K562 (cell line): ENCODE results near the gene SYTL5. TPM values are rescaled to one million over a fixed set of nuclear protein-coding genes. Genes with fewer than 3 reads are reported as not detected.

Source experiments
- ATF7 ChIP-seq: fragments of 450-650 bp; IDR thresholded peaks from 2 replicates; pipeline ENCODE4 v1.7.1; 2014; ENCODE audit warnings: mild to moderate bottlenecking, moderate library complexity
- BACH1 ChIP-seq: fragments of 200-800 bp; sonication (Bioruptor generic); IDR thresholded peaks from 2 replicates; pipeline ENCODE4 v1.6.1; 2016; ENCODE audit warnings: missing genetic modification characterization, missing compliant biosample characterization
- CHCHD3 ChIP-seq: fragments of 250-450 bp; sonication (Bioruptor Pico); IDR thresholded peaks from 2 replicates; pipeline ENCODE4 v2.1.2; 2022; ENCODE audit warnings: mild to moderate bottlenecking
- DACH1 ChIP-seq: fragments of 450-650 bp; IDR thresholded peaks from 2 replicates; pipeline ENCODE4 v1.6.1; 2018; ENCODE audit not compliant: partially characterized antibody
- DMBX1 ChIP-seq: fragments of 250-450 bp; sonication (Bioruptor Pico); IDR thresholded peaks from 2 replicates; pipeline ENCODE4 v1.8.0; 2022; ENCODE audit warnings: inconsistent platforms, mild to moderate bottlenecking, moderate library complexity, borderline replicate concordance
- EP300 ChIP-seq: IDR thresholded peaks from 2 replicates; pipeline ENCODE4 v1.6.1; 2012; ENCODE audit warnings: low read length, improper control_type of control experiment
- HSF4 ChIP-seq: fragments of 250-450 bp; sonication (Bioruptor Pico); IDR thresholded peaks from 2 replicates; pipeline ENCODE4 v2.1.2; 2022; ENCODE audit warnings: mild to moderate bottlenecking, moderate library complexity, borderline replicate concordance
- ILF3 ChIP-seq: fragments of 450-650 bp; IDR thresholded peaks from 2 replicates; pipeline ENCODE4 v1.6.1; 2018; ENCODE audit warnings: antibody characterized with exemption, mild to moderate bottlenecking, moderate library complexity, borderline replicate concordance
- MECOM ChIP-seq: fragments of 250-450 bp; sonication (Bioruptor Pico); IDR thresholded peaks from 2 replicates; pipeline ENCODE4 v1.8.0; 2022; ENCODE audit warnings: inconsistent platforms
- NBN ChIP-seq: fragments of 450-650 bp; IDR thresholded peaks from 2 replicates; pipeline ENCODE4 v1.6.1; 2016; ENCODE audit warnings: low read depth, mild to moderate bottlenecking
- OTX1 ChIP-seq: fragments of 450-650 bp; formaldehyde crosslinking; IDR thresholded peaks from 2 replicates; pipeline ENCODE4 v1.4.0; 2022; ENCODE audit warnings: mild to moderate bottlenecking
- POLR2AphosphoS5 ChIP-seq: IDR thresholded peaks from 2 replicates; pipeline ENCODE4 v1.6.1; 2011; ENCODE audit warnings: mild to moderate bottlenecking, low read depth, low read length, moderate library complexity; ENCODE audit not compliant: control insufficient read depth, insufficient read depth
- SMC3 ChIP-seq: conservative IDR thresholded peaks from 2 replicates; pipeline ENCODE4 v1.6.1; 2011; ENCODE audit warnings: low read depth, low read length, improper control_type of control experiment; ENCODE audit not compliant: insufficient read depth
- TAL1 ChIP-seq: fragments of 450-650 bp; IDR thresholded peaks from 2 replicates; pipeline ENCODE4 v1.6.1; 2016; ENCODE audit warnings: mild to moderate bottlenecking
- WHSC1 ChIP-seq: IDR thresholded peaks from one replicate; pipeline ENCODE4 v1.6.1; 2012; ENCODE audit warnings: low read length, control low read depth, inconsistent platforms
- ZBTB1 ChIP-seq: sonication (generic); formaldehyde crosslinking; IDR thresholded peaks from 2 replicates; pipeline ENCODE4 v1.8.1; 2023; ENCODE audit warnings: missing genetic modification reagents, low read depth, mild to moderate bottlenecking, borderline replicate concordance
- ZKSCAN8 ChIP-seq: fragments of 200-800 bp; sonication (Bioruptor generic); IDR thresholded peaks from 2 replicates; pipeline ENCODE4 v1.6.1; 2016; ENCODE audit warnings: missing genetic modification characterization, missing compliant biosample characterization
- ZNF583 ChIP-seq: fragments of 250-450 bp; sonication (Bioruptor Pico); IDR thresholded peaks from 2 replicates; pipeline ENCODE4 v1.4.0; 2020
- ZSCAN29 ChIP-seq: fragments of 450-650 bp; IDR thresholded peaks from 2 replicates; pipeline ENCODE4 v1.6.1; 2017
- polyA plus RNA-seq, 8 experiments: library from polyadenylated mRNA; depleted of rRNA in 4 of 8; stranded (reverse) in 5 of 8; unstranded in 3 of 8; fragments of >200 nt; fragmentation: Nextera tagmentation in 2 of 8; fragmentation: Illumina TruSeq in 1 of 8; extraction: Ambion mirVana in 2 of 8; extraction: Trizol in 1 of 8; gene quantifications; 2 replicates each; pipeline versions ENCODE4 v1.2.1 to v1.2.3, GENCODE V29; 2011 to 2014; ENCODE audit warnings: inconsistent platforms in 1 of 8, missing spikeins in 1 of 8
- total RNA-seq, 7 experiments: library from RNA; depleted of rRNA in 6 of 7; stranded (reverse); fragments of >200 nt in 6 of 7; fragmentation: Illumina TruSeq in 2 of 7; extraction: Trizol in 2 of 7; gene quantifications; 2 replicates each; pipeline versions ENCODE4 v1.2.1 to v1.2.3, GENCODE V29; 2011 to 2021; ENCODE audit warnings: low replicate concordance in 1 of 7
- TF ChIP-seq, protein P1 (sequence below): fragments of 450-650 bp; formaldehyde crosslinking; IDR thresholded peaks from 2 replicates; pipeline ENCODE4 v1.4.0; 2020; ENCODE audit warnings: mild to moderate bottlenecking
- TF ChIP-seq, protein P2 (sequence below): fragments of 450-650 bp; IDR thresholded peaks from 2 replicates; pipeline ENCODE4 v1.6.1; 2014; ENCODE audit warnings: low read depth, mild to moderate bottlenecking, moderate library complexity, borderline replicate concordance
- TF ChIP-seq, protein P3 (sequence below), 2 experiments: fragments of 450-650 bp in 1 of 2; sonication (generic) in 1 of 2; formaldehyde crosslinking; conservative IDR thresholded peaks; 2 replicates each; pipeline versions ENCODE4 v1.4.0 to v1.8.1; 2020 to 2022; ENCODE audit warnings: mild to moderate bottlenecking in 1 of 2, missing genetic modification reagents in 1 of 2
- TF ChIP-seq, protein P4 (sequence below), 3 experiments: fragments of 200-800 bp in 1 of 3; fragments of 250-450 bp in 1 of 3; fragments of 450-650 bp in 1 of 3; sonication (Bioruptor Pico) in 1 of 3; sonication (Bioruptor generic) in 1 of 3; formaldehyde crosslinking in 1 of 3; IDR thresholded peaks; 2 replicates each; pipeline versions ENCODE4 v1.6.1 to v1.8.0; 2016 to 2022; ENCODE audit warnings: mild to moderate bottlenecking in 2 of 3, missing genetic modification characterization in 2 of 3, missing compliant biosample characterization in 1 of 3, moderate library complexity in 1 of 3

The SYTL5 gene
- total and polyA plus RNA-seq, 9 of the 15 experiments (the other 6 are each of a cell fraction or from before 2014, with no cell fraction given), result 0.01 to 0.25 (median 0.09) TPM

DNA sequence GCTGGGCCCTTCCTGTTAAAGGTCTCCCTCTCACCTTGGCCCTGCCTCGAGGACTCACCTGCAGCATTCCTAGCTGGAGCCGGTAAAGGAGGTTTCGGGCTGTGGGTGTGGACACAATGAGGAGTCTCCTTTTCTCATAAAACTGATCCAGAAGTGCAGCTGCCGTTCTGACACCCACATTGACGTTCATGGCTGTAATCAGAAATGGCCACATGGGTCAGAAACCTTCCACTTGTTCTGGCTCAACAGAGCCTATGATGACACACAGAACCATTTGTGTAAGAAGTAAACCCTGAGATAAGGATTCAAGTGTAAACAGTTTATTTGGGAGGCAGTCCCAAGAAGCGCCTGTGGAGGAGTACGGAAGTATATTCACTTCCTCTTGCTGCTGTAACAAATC, 150.5 kb downstream of the SYTL5 start (continued):
- TF ChIP-seq, protein P1, sequence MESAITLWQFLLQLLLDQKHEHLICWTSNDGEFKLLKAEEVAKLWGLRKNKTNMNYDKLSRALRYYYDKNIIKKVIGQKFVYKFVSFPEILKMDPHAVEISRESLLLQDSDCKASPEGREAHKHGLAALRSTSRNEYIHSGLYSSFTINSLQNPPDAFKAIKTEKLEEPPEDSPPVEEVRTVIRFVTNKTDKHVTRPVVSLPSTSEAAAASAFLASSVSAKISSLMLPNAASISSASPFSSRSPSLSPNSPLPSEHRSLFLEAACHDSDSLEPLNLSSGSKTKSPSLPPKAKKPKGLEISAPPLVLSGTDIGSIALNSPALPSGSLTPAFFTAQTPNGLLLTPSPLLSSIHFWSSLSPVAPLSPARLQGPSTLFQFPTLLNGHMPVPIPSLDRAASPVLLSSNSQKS (CRISPR knock-in tag), result no peak
- TF ChIP-seq DACH1 (no peak), SMC3 (no peak), TAL1 (peak; percentile 62), MECOM (CRISPR knock-in tag) (no peak), ZNF583 (CRISPR knock-in tag) (no peak), ATF7 (peak; percentile 17; the same call in 1 of the 2 replicates), EP300 (no peak), ZBTB1 (no peak), ZSCAN29 (no peak), ZKSCAN8 (CRISPR knock-in tag) (peak; percentile 50; the same call in 1 of the 2 replicates), DMBX1 (CRISPR knock-in tag) (no peak), CHCHD3 (no peak), HSF4 (CRISPR knock-in tag) (no peak), WHSC1 (no peak), BACH1 (tag) (peak; percentile 36; the same call in 1 of the 2 replicates), ILF3 (no peak), NBN (no peak), OTX1 (CRISPR knock-in tag) (no peak), POLR2AphosphoS5 (no peak)
- TF ChIP-seq, protein P2, sequence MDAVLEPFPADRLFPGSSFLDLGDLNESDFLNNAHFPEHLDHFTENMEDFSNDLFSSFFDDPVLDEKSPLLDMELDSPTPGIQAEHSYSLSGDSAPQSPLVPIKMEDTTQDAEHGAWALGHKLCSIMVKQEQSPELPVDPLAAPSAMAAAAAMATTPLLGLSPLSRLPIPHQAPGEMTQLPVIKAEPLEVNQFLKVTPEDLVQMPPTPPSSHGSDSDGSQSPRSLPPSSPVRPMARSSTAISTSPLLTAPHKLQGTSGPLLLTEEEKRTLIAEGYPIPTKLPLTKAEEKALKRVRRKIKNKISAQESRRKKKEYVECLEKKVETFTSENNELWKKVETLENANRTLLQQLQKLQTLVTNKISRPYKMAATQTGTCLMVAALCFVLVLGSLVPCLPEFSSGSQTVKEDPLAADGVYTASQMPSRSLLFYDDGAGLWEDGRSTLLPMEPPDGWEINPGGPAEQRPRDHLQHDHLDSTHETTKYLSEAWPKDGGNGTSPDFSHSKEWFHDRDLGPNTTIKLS, result no peak
- TF ChIP-seq, protein P3, sequence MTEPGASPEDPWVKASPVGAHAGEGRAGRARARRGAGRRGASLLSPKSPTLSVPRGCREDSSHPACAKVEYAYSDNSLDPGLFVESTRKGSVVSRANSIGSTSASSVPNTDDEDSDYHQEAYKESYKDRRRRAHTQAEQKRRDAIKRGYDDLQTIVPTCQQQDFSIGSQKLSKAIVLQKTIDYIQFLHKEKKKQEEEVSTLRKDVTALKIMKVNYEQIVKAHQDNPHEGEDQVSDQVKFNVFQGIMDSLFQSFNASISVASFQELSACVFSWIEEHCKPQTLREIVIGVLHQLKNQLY (CRISPR knock-in tag; conservative IDR thresholded peaks at IDR 0.05), result no peak
- TF ChIP-seq, protein P4, sequence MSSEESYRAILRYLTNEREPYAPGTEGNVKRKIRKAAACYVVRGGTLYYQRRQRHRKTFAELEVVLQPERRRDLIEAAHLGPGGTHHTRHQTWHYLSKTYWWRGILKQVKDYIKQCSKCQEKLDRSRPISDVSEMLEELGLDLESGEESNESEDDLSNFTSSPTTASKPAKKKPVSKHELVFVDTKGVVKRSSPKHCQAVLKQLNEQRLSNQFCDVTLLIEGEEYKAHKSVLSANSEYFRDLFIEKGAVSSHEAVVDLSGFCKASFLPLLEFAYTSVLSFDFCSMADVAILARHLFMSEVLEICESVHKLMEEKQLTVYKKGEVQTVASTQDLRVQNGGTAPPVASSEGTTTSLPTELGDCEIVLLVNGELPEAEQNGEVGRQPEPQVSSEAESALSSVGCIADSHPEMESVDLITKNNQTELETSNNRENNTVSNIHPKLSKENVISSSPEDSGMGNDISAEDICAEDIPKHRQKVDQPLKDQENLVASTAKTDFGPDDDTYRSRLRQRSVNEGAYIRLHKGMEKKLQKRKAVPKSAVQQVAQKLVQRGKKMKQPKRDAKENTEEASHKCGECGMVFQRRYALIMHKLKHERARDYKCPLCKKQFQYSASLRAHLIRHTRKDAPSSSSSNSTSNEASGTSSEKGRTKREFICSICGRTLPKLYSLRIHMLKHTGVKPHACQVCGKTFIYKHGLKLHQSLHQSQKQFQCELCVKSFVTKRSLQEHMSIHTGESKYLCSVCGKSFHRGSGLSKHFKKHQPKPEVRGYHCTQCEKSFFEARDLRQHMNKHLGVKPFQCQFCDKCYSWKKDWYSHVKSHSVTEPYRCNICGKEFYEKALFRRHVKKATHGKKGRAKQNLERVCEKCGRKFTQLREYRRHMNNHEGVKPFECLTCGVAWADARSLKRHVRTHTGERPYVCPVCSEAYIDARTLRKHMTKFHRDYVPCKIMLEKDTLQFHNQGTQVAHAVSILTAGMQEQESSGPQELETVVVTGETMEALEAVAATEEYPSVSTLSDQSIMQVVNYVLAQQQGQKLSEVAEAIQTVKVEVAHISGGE (CRISPR knock-in tag; IDR thresholded peaks at IDR 0.05), result 0 out of 6 replicates have a peak, but pooled peaks of 1 of the 3 experiments have one; percentile 11
